ENCODE data around the gene ARHGAP24.

Gene ARHGAP24

GRCh38 chr4:85748654-85749053 is 273.7 kb downstream of the ARHGAP24 start:
- in situ Hi-C loops (cut with MboI; ENCODE audit: low pct_unique_long_range_greater_than_20kb, low sequenced_read_pairs) = no loop called here
- DNase-seq = no peak

- in situ Hi-C loops (cut with MboI; ENCODE audit: low pct_unique_long_range_greater_than_20kb, low sequenced_read_pairs) = no loop called here
Observed at GRCh38 chr4:85751866-85752265, 276.9 kb downstream of the ARHGAP24 start.

GRCh38 chr4:85755285-85755684 is 280.3 kb downstream of the ARHGAP24 start:
- in situ Hi-C loops (cut with MboI; ENCODE audit: low pct_unique_long_range_greater_than_20kb, low sequenced_read_pairs) = no loop called here
- no peak for DNase-seq

More at GRCh38 chr4:85751866-85752265, 276.9 kb downstream of the ARHGAP24 start:
- DNase-seq = no peak

- DNase-seq = peak; percentile 9
- in situ Hi-C loops (cut with MboI; ENCODE audit: low pct_unique_long_range_greater_than_20kb, low sequenced_read_pairs) = no loop called here
Observed at GRCh38 chr4:85756938-85757337, 282.0 kb downstream of the ARHGAP24 start.

GRCh38 chr4:85759388-85759787 is 284.4 kb downstream of the ARHGAP24 start:
- DNase-seq = no peak
- in situ Hi-C loops (cut with MboI; ENCODE audit: low pct_unique_long_range_greater_than_20kb, low sequenced_read_pairs) = no loop called here

GRCh38 chr4:85760511-85760910 is 285.6 kb downstream of the ARHGAP24 start:
- no peak for DNase-seq
- in situ Hi-C loops (cut with MboI; ENCODE audit: low pct_unique_long_range_greater_than_20kb, low sequenced_read_pairs) = no loop called here

- DNase-seq = no peak
- in situ Hi-C loops (cut with MboI; ENCODE audit: low pct_unique_long_range_greater_than_20kb, low sequenced_read_pairs) = no loop called here
Observed at GRCh38 chr4:85761803-85762528, 287.0 kb downstream of the ARHGAP24 start.

GRCh38 chr4:85762529-85762871 is 287.6 kb downstream of the ARHGAP24 start:
- no peak for DNase-seq
- in situ Hi-C loops (cut with MboI; ENCODE audit: low pct_unique_long_range_greater_than_20kb, low sequenced_read_pairs) = no loop called here

GRCh38 chr4:85763202-85763601 is 288.3 kb downstream of the ARHGAP24 start:
- no peak for DNase-seq
- in situ Hi-C loops (cut with MboI; ENCODE audit: low pct_unique_long_range_greater_than_20kb, low sequenced_read_pairs) = no loop called here

- in situ Hi-C loops (cut with MboI; ENCODE audit: low pct_unique_long_range_greater_than_20kb, low sequenced_read_pairs) = no loop called here
- no peak for DNase-seq
Observed at GRCh38 chr4:85767649-85768048, 292.7 kb downstream of the ARHGAP24 start.

- in situ Hi-C loops (cut with MboI; ENCODE audit: low pct_unique_long_range_greater_than_20kb, low sequenced_read_pairs) = no loop called here
Observed at GRCh38 chr4:85769009-85769408, 294.1 kb downstream of the ARHGAP24 start.

GRCh38 chr4:85772470-85772869 is 297.5 kb downstream of the ARHGAP24 start:
- in situ Hi-C loops (cut with MboI; ENCODE audit: low pct_unique_long_range_greater_than_20kb, low sequenced_read_pairs) = no loop called here
- DNase-seq = no peak

More at GRCh38 chr4:85769009-85769408, 294.1 kb downstream of the ARHGAP24 start:
- DNase-seq = no peak

- in situ Hi-C loops (cut with MboI; ENCODE audit: low pct_unique_long_range_greater_than_20kb, low sequenced_read_pairs) = no loop called here
- DNase-seq = no peak
Observed at GRCh38 chr4:85773372-85773771, 298.4 kb downstream of the ARHGAP24 start.

GRCh38 chr4:85774000-85774399 is 299.1 kb downstream of the ARHGAP24 start:
- in situ Hi-C loops (cut with MboI; ENCODE audit: low pct_unique_long_range_greater_than_20kb, low sequenced_read_pairs) = no loop called here
- DNase-seq = no peak

- in situ Hi-C loops (cut with MboI; ENCODE audit: low pct_unique_long_range_greater_than_20kb, low sequenced_read_pairs) = no loop called here
- no peak for DNase-seq
Observed at GRCh38 chr4:85774489-85774888, 299.5 kb downstream of the ARHGAP24 start.

GRCh38 chr4:85776096-85776495 is 301.1 kb downstream of the ARHGAP24 start:
- in situ Hi-C loops (cut with MboI; ENCODE audit: low pct_unique_long_range_greater_than_20kb, low sequenced_read_pairs) = no loop called here
- DNase-seq = no peak

- DNase-seq = no peak
- in situ Hi-C loops (cut with MboI; ENCODE audit: low pct_unique_long_range_greater_than_20kb, low sequenced_read_pairs) = no loop called here
Observed at GRCh38 chr4:85776579-85776978, 301.6 kb downstream of the ARHGAP24 start.

GRCh38 chr4:85777908-85778631 is 303.1 kb downstream of the ARHGAP24 start:
- no peak for DNase-seq
- in situ Hi-C loops (cut with MboI; ENCODE audit: low pct_unique_long_range_greater_than_20kb, low sequenced_read_pairs) = no loop called here

- in situ Hi-C loops (cut with MboI; ENCODE audit: low pct_unique_long_range_greater_than_20kb, low sequenced_read_pairs) = no loop called here
- no peak for DNase-seq
Observed at GRCh38 chr4:85778632-85779131, 303.7 kb downstream of the ARHGAP24 start.

- in situ Hi-C loops (cut with MboI; ENCODE audit: low pct_unique_long_range_greater_than_20kb, low sequenced_read_pairs) = no loop called here
- no peak for DNase-seq
Observed at GRCh38 chr4:85779165-85779564, 304.2 kb downstream of the ARHGAP24 start.

All from KBM-7 (cell line).